HepG2 (cell line): ENCODE data around the gene CHCHD6. TPM values are rescaled to one million over a fixed set of nuclear protein-coding genes. Genes with fewer than 3 reads are reported as not detected.

ENCODE experiments used
- CBFB ChIP-seq: sonication (generic); formaldehyde crosslinking; IDR thresholded peaks from 2 replicates; pipeline ENCODE4 v1.4.0; 2020; ENCODE audit warnings: missing genetic modification reagents
- CEBPG ChIP-seq: IDR thresholded peaks from 2 replicates; pipeline ENCODE4 v1.6.1; 2016
- ELF4 ChIP-seq: sonication (generic); formaldehyde crosslinking; IDR thresholded peaks from 2 replicates; pipeline ENCODE4 v1.5.0; 2020; ENCODE audit warnings: missing genetic modification reagents, mild to moderate bottlenecking, moderate library complexity, borderline replicate concordance
- HES4 ChIP-seq: sonication (generic); formaldehyde crosslinking; IDR thresholded peaks from 2 replicates; pipeline ENCODE4 v1.9.0; 2021; ENCODE audit warnings: mild to moderate bottlenecking, missing genetic modification reagents, borderline replicate concordance
- HNRNPLL ChIP-seq: fragments of 200-400 bp; formaldehyde crosslinking; IDR thresholded peaks from 2 replicates; pipeline ENCODE4 v1.6.1; 2017; ENCODE audit warnings: mild to moderate bottlenecking, low read depth, low read length; ENCODE audit not compliant: poor library complexity, severe bottlenecking
- KDM3A ChIP-seq: IDR thresholded peaks from 2 replicates; pipeline ENCODE4 v1.6.1; 2018; ENCODE audit warnings: low read depth, missing compliant biosample characterization
- MIER3 ChIP-seq: IDR thresholded peaks from 2 replicates; pipeline ENCODE4 v1.6.1; 2016; ENCODE audit warnings: missing compliant biosample characterization, borderline replicate concordance
- PCBP1 ChIP-seq: fragments of 200-400 bp; formaldehyde crosslinking; IDR thresholded peaks from 2 replicates; pipeline ENCODE4 v1.6.1; 2017; ENCODE audit warnings: mild to moderate bottlenecking, low read depth, low read length, borderline replicate concordance
- RARG ChIP-seq: sonication (generic); formaldehyde crosslinking; IDR thresholded peaks from 2 replicates; pipeline ENCODE4 v1.4.0; 2020; ENCODE audit warnings: low read depth, mild to moderate bottlenecking, missing genetic modification reagents
- RFX5 ChIP-seq: IDR thresholded peaks from 2 replicates; pipeline ENCODE4 v1.6.1; 2011; ENCODE audit warnings: low read depth, low read length, improper control_type of control experiment
- RXRA ChIP-seq: sonication (generic); formaldehyde crosslinking; IDR thresholded peaks from 2 replicates; pipeline ENCODE4 v1.5.1; 2020; ENCODE audit warnings: missing genetic modification reagents
- SAP130 ChIP-seq: IDR thresholded peaks from 2 replicates; pipeline ENCODE4 v1.6.1; 2016; ENCODE audit warnings: low read depth
- STAG1 ChIP-seq: sonication (generic); formaldehyde crosslinking; IDR thresholded peaks from 2 replicates; pipeline ENCODE4 v1.4.0; 2020; ENCODE audit warnings: missing genetic modification reagents
- TARDBP ChIP-seq: sonication (generic); formaldehyde crosslinking; IDR thresholded peaks from 2 replicates; pipeline ENCODE4 v1.8.0; 2022; ENCODE audit warnings: mild to moderate bottlenecking, missing genetic modification reagents
- TCF7 ChIP-seq: sonication (generic); IDR thresholded peaks from 2 replicates; pipeline ENCODE4 v1.6.1; 2016; ENCODE audit warnings: antibody characterized with exemption, low read depth
- U2AF2 ChIP-seq: fragments of 200-400 bp; formaldehyde crosslinking; IDR thresholded peaks from 2 replicates; pipeline ENCODE4 v1.6.1; 2017; ENCODE audit warnings: low read depth, mild to moderate bottlenecking, low read length
- ZFP37 ChIP-seq: sonication (generic); formaldehyde crosslinking; IDR thresholded peaks from 2 replicates; pipeline ENCODE4 v1.4.0; 2020; ENCODE audit warnings: missing genetic modification reagents, borderline replicate concordance
- ZNF354B ChIP-seq: sonication (generic); formaldehyde crosslinking; IDR thresholded peaks from 2 replicates; pipeline ENCODE4 v1.8.0; 2022; ENCODE audit warnings: mild to moderate bottlenecking, missing genetic modification reagents
- ZNF549 ChIP-seq: sonication (generic); formaldehyde crosslinking; IDR thresholded peaks from 2 replicates; pipeline ENCODE4 v1.5.0; 2020; ENCODE audit warnings: missing genetic modification reagents
- ZNF605 ChIP-seq: sonication (generic); formaldehyde crosslinking; IDR thresholded peaks from 2 replicates; pipeline ENCODE4 v1.8.0; 2022; ENCODE audit warnings: mild to moderate bottlenecking, missing genetic modification reagents
- ZNF629 ChIP-seq: sonication (generic); formaldehyde crosslinking; conservative IDR thresholded peaks from 2 replicates; pipeline ENCODE4 v1.5.0; 2020; ENCODE audit warnings: missing genetic modification reagents
- polyA plus RNA-seq, 8 experiments: library from polyadenylated mRNA; depleted of rRNA in 3 of 8; stranded (reverse) in 7 of 8; unstranded in 1 of 8; fragments of >200 nt; fragmentation: Illumina TruSeq in 4 of 8; extraction: Trizol in 4 of 8; gene quantifications; 2 replicates each; pipeline versions ENCODE4 v1.2.1 to v1.2.3, GENCODE V29; 2011 to 2016; ENCODE audit warnings: low read depth in 4 of 8, missing spikeins in 1 of 8, mixed read lengths in 1 of 8; ENCODE audit not compliant: insufficient read depth in 1 of 8
- total RNA-seq, 5 experiments: library from RNA; depleted of rRNA; stranded (reverse); fragments of >200 nt; fragmentation: Illumina TruSeq; extraction: Trizol; gene quantifications; 2 replicates each; pipeline ENCODE4 v1.2.3, GENCODE V29; 2016; ENCODE audit warnings: low read depth in 1 of 5
- TF ChIP-seq, protein P1 (sequence below): sonication (generic); formaldehyde crosslinking; IDR thresholded peaks from 2 replicates; pipeline ENCODE4 v1.4.0; 2020; ENCODE audit warnings: missing genetic modification reagents
- TF ChIP-seq, protein P2 (sequence below): sonication (generic); formaldehyde crosslinking; IDR thresholded peaks from 2 replicates; pipeline ENCODE4 v1.5.0; 2020; ENCODE audit warnings: mild to moderate bottlenecking, missing genetic modification reagents
- TF ChIP-seq, protein P3 (sequence below): sonication (generic); formaldehyde crosslinking; IDR thresholded peaks from 2 replicates; pipeline ENCODE4 v1.8.0; 2022; ENCODE audit warnings: mild to moderate bottlenecking, missing genetic modification reagents
- TF ChIP-seq, protein P4 (sequence below): sonication (generic); formaldehyde crosslinking; conservative IDR thresholded peaks from 2 replicates; pipeline ENCODE4 v1.4.0; 2020; ENCODE audit warnings: missing genetic modification reagents

The CHCHD6 gene
- total and polyA plus RNA-seq, 2 of the 13 experiments (the other 11 are each of a cell fraction or from before 2014, with no cell fraction given) = 20.3 to 20.8 TPM

DNA sequence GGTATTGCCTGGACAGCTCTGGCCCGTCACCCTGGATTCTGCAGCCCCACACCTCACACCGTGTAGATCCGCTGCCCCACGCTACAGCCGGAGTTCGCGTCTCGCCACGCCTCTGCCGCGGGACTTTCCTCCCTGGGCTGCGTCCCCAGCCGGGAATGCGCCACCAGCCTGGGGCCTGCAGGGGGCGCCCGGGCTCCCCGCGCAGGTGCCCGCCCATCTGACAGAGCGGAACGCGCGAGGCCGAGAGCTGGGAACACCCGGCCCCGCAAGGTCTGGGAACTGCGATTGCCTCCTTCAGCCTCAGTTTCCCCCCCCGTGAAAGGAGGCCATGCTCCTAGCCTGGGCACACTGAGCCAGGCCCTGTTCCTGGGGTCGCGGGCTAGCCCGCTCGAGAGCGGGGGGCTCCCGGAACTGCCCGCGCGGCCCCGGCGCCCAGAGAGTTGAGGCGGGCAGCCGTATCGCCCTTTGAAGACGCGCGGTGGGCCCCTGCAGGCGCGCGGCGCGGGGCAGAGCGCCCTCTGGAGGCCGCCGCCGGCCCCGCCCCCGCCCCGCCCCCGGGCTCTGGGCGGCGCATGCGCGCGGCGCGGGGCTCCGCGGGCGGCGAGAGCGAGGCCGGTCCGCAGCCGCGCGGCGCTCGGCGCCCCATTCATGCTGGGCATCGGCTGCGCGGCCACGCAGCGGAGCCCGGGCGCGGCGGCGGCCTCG, 278.6 kb downstream of the CHCHD6 start, which contains the start of gene PLXNA1 (continued):
- no peak for TF ChIP-seq ZNF354B (CRISPR knock-in tag)
- no peak for TF ChIP-seq U2AF2
- no peak for TF ChIP-seq ELF4 (CRISPR knock-in tag)
- peak; percentile 54 for TF ChIP-seq SAP130 (CRISPR knock-in tag)
- TF ChIP-seq, protein P1, sequence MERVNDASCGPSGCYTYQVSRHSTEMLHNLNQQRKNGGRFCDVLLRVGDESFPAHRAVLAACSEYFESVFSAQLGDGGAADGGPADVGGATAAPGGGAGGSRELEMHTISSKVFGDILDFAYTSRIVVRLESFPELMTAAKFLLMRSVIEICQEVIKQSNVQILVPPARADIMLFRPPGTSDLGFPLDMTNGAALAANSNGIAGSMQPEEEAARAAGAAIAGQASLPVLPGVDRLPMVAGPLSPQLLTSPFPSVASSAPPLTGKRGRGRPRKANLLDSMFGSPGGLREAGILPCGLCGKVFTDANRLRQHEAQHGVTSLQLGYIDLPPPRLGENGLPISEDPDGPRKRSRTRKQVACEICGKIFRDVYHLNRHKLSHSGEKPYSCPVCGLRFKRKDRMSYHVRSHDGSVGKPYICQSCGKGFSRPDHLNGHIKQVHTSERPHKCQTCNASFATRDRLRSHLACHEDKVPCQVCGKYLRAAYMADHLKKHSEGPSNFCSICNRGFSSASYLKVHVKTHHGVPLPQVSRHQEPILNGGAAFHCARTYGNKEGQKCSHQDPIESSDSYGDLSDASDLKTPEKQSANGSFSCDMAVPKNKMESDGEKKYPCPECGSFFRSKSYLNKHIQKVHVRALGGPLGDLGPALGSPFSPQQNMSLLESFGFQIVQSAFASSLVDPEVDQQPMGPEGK = peak; percentile 30; the same call in 1 of the 2 replicates
- 0 out of 2 replicates have a peak, but pooled peaks have one; percentile 52 for TF ChIP-seq PCBP1
- TF ChIP-seq TARDBP (CRISPR knock-in tag) = peak; percentile 26; the same call in 1 of the 2 replicates
- 0 out of 2 replicates have a peak, but pooled peaks have one; percentile 52 for TF ChIP-seq ZNF605
- TF ChIP-seq ZNF549 = no peak
- TF ChIP-seq CBFB (CRISPR knock-in tag) = 0 out of 2 replicates have a peak, but pooled peaks have one; percentile 46
- peak; percentile 93 for TF ChIP-seq HNRNPLL
- TF ChIP-seq RARG = no peak
- peak; percentile 20; the same call in 1 of the 2 replicates for TF ChIP-seq TCF7
- TF ChIP-seq, protein P2, sequence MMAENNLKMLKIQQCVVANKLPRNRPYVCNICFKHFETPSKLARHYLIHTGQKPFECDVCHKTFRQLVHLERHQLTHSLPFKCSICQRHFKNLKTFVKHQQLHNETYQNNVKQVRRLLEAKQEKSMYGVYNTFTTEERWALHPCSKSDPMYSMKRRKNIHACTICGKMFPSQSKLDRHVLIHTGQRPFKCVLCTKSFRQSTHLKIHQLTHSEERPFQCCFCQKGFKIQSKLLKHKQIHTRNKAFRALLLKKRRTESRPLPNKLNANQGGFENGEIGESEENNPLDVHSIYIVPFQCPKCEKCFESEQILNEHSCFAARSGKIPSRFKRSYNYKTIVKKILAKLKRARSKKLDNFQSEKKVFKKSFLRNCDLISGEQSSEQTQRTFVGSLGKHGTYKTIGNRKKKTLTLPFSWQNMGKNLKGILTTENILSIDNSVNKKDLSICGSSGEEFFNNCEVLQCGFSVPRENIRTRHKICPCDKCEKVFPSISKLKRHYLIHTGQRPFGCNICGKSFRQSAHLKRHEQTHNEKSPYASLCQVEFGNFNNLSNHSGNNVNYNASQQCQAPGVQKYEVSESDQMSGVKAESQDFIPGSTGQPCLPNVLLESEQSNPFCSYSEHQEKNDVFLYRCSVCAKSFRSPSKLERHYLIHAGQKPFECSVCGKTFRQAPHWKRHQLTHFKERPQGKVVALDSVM (CRISPR knock-in tag) = no peak
- TF ChIP-seq, protein P3, sequence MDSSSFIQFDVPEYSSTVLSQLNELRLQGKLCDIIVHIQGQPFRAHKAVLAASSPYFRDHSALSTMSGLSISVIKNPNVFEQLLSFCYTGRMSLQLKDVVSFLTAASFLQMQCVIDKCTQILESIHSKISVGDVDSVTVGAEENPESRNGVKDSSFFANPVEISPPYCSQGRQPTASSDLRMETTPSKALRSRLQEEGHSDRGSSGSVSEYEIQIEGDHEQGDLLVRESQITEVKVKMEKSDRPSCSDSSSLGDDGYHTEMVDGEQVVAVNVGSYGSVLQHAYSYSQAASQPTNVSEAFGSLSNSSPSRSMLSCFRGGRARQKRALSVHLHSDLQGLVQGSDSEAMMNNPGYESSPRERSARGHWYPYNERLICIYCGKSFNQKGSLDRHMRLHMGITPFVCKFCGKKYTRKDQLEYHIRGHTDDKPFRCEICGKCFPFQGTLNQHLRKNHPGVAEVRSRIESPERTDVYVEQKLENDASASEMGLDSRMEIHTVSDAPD (CRISPR knock-in tag) = no peak
- peak; percentile 69 for TF ChIP-seq HES4 (CRISPR knock-in tag)
- no peak for TF ChIP-seq ZFP37 (CRISPR knock-in tag)
- TF ChIP-seq ZNF629 (CRISPR knock-in tag) = peak; percentile 100
- no peak for TF ChIP-seq CEBPG (CRISPR knock-in tag)
- TF ChIP-seq, protein P4, sequence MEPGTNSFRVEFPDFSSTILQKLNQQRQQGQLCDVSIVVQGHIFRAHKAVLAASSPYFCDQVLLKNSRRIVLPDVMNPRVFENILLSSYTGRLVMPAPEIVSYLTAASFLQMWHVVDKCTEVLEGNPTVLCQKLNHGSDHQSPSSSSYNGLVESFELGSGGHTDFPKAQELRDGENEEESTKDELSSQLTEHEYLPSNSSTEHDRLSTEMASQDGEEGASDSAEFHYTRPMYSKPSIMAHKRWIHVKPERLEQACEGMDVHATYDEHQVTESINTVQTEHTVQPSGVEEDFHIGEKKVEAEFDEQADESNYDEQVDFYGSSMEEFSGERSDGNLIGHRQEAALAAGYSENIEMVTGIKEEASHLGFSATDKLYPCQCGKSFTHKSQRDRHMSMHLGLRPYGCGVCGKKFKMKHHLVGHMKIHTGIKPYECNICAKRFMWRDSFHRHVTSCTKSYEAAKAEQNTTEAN = 0 out of 2 replicates have a peak, but pooled peaks have one; percentile 48
- TF ChIP-seq KDM3A = no peak; the same call in 1 of the 2 replicates
- TF ChIP-seq RFX5 = no peak
- no peak for TF ChIP-seq MIER3 (CRISPR knock-in tag)
- peak; percentile 57; the same call in 1 of the 2 replicates for TF ChIP-seq RXRA (CRISPR knock-in tag)
- TF ChIP-seq STAG1 (CRISPR knock-in tag) = peak; percentile 36; the same call in 1 of the 2 replicates
